NCI-H510A (cell line): ENCODE results near the gene GNB3.

Experiments
- DNase-seq: peaks from one replicate; lab custom pipeline; 2025; lab: John Stamatoyannopoulos, UW

The GNB3 gene

GRCh38 chr12:6837370-6838060 lies 3.2 kb upstream of the GNB3 start:
- no peak for DNase-seq

DNA sequence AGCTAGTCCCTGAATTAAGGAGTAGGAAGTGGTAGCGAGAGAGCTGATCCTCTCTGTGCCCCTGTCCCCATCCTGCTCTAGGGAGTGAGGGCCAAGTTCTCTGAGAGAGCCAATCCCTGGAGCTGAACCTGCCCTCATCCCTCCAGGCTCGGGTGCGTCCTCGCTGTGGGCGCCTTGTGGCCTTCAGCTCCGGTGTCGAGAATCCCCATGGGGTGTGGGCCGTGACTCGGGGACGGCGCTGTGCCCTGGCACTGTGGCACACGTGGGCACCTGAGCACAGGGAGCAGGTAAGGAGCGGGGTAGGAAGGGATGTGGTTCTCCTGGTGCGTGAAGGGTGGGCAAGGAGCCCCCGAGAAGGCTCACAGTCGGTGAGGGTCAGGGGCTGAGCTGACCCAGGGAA lies 1.9 kb upstream of the GNB3 start:
- DNase-seq: no peak

GRCh38 chr12:6839482-6840201 lies 1.1 kb upstream of the GNB3 start:
- peak; percentile 57 for DNase-seq

GRCh38 chr12:6840330-6840729 lies 395 bp upstream of the GNB3 start:
- DNase-seq: no peak

GRCh38 chr12:6842075-6842474 lies 1.4 kb downstream of the GNB3 start:
- DNase-seq: no peak

DNA sequence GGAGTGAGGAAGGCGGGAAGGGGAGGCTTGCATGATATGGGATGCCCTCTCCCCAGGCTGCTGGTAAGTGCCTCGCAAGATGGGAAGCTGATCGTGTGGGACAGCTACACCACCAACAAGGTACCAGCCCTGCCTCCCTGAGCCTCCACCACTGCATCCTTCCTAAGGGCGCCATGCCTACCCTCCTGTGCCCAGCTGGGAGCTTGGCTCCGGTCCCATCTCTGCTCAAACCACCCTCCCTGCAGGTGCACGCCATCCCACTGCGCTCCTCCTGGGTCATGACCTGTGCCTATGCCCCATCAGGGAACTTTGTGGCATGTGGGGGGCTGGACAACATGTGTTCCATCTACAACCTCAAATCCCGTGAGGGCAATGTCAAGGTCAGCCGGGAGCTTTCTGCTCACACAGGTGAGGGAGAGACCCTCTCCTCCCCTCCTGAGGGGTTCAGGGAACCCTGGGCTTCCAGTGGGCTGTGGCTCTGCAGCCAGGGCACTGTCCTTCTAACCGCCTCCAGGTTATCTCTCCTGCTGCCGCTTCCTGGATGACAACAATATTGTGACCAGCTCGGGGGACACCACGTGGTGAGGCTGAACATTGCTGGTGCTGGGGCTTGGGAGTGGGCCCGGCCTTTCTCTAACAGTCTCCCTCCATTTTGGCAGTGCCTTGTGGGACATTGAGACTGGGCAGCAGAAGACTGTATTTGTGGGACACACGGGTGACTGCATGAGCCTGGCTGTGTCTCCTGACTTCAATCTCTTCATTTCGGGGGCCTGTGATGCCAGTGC lies 2.6 kb downstream of the GNB3 start:
- DNase-seq: no peak

DNA sequence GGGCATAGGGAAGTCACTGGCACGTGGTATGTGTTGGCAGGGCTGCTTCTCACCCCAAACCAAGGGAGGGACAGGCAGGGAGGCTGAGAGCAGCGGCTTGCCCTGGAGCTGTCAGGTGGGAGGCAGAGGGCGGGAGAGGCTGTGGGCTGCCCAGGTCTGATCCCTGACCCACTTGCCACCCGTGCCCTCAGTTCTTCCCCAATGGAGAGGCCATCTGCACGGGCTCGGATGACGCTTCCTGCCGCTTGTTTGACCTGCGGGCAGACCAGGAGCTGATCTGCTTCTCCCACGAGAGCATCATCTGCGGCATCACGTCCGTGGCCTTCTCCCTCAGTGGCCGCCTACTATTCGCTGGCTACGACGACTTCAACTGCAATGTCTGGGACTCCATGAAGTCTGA lies 4.7 kb downstream of the GNB3 start:
- DNase-seq: no peak

DNA sequence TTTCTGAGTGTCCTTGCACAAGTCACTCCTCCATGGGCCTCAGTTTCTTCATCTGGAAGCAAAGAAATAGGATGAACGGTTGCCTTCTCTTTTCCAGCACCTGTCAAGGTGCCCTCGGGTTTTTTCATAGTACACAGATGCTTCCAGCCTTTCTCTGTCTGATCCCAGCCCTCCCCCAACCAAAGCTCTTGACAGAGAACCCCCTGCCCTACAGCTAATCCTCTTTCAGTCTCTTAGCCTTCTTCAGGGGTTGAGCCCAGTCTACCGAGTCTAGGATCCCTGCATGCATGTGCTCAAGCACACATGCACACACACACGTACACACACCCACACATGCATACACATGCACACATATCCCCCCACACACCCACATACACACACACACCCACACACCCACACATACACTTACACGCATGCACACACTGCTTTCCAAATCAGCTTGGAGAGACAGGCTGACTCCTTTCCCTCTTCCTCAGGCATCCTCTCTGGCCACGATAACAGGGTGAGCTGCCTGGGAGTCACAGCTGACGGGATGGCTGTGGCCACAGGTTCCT lies 5.7 kb downstream of the GNB3 start:
- DNase-seq: no peak

DNA sequence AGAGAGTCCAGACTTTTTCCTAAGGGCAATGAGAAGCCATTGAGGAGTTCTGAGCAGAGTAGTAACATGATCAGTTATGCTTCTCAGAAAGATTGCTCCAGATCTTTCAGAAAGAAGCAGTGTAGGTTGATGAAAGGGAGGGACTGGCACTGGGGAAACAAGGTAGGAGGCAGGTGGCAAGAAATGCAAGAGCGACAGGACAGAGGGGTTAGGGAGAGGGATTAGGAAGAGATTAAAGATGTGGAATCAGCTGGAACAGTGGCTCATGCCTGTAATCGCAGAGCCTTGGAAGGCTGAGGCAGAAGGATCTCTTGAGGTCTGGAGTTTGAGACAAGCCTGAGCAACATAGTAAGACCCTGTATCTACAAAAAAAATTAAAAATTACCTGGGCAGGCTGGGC lies 7.0 kb downstream of the GNB3 start:
- no peak for DNase-seq

DNA sequence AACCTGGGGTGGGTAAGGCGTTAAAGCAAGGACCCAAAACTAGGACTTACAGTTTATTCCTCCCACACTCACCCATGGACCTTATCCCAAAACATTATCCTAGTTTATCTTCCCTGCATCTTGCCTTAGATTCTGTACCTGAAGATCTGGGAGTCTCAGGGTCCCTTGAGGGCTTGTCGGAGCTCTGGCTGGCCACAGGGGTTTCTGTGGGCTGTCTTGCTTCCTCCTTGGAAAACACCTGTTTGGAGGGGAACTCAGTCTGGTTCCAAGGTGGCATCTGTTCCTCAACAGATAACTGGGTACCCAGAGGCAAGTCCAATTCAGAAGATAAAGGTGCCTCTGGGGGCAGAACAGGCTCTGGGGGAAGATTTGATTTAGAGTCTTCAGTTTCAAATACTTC lies 8.7 kb downstream of the GNB3 start:
- DNase-seq: no peak

- DNase-seq: no peak
These were observed 9.3 kb downstream of the GNB3 start for GRCh38 chr12:6849976-6850560.

GRCh38 chr12:6850796-6851152 lies 10.0 kb downstream of the GNB3 start:
- DNase-seq: no peak

GRCh38 chr12:6851153-6851920 lies 10.6 kb downstream of the GNB3 start, which contains the start of gene CDCA3:
CDCA3 (minus strand) TSS chr12:6851286; CDS start chr12:6850952, 334 bp downstream.
- peak; percentile 81 for DNase-seq

GRCh38 chr12:6851921-6852650 lies 11.4 kb downstream of the GNB3 start, which contains the start of gene USP5:
USP5 (plus strand) TSS chr12:6852150; CDS start chr12:6852180, 30 bp downstream.
- peak; percentile 95 for DNase-seq

DNA sequence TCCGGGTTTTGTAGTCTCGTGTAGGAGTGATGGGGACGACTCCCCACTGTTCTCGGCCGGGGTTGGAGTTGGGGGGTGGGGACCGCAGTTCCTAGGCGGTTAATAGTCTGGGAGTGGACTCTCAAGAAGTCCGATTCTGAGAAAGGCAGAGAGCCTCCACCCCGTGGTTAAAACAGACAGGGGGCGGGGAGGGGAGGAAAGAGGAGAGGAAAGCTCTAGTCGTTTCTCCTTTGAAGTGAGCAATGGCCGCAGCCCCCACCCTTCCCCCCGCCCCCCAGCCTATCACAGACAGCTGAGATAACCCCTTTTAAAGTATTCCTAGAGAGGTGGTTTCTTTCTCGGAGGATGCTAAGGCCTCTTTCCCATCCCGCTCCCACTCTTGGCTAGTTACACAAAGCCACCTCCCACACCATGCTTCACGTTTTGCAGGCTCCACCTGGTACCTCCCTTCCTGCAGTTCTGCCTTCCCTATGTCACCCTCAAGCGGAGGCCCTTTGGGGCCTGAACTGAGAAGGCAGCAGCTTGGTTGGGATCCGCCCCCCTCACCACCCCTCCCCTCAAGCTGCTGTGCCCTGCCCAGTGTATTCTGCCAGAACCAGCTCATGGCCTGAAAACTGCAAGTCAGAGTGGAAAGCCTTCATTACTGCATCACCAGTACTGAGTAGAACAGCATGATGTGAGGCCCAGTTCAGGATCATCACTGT lies 12.1 kb downstream of the GNB3 start:
- no peak for DNase-seq

GRCh38 chr12:6853626-6854025 lies 12.9 kb downstream of the GNB3 start:
- DNase-seq: no peak

DNA sequence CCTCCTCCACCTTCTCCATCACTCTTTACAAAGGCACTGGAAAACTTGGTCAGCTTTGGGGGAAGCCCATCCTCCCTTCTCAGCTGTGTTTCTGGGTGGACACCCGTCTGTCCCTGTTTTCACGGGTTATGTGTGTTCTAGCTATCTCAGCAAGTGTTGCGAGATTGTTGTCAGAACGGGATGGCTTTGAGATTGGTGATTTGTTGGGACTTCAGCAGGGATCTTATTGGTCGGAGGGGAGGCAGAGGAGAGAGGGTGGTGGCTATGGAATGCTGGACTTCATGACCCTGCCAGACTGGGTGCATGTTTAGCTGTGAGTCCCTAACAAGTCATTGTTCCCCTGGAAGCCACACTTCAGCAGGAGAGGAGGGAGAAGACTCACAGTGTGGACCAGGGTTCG lies 13.3 kb downstream of the GNB3 start:
- no peak for DNase-seq

DNA sequence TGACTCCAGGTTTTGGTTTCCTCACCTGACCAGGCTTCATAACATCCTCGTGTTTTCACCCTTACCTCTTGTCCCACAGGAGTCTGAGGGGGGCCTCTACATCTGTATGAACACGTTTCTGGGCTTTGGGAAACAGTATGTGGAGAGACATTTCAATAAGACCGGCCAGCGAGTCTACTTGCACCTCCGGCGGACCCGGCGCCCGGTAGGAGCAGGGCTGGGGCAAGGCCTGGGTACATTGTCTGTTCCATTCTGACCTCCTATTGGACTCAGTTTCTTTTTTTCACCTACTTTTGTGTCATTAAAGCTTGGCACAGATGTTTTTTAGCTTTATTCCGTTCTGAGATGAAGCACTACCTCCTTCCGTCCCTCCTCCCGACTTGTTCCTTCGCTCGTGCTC lies 14.6 kb downstream of the GNB3 start:
- DNase-seq: no peak

DNA sequence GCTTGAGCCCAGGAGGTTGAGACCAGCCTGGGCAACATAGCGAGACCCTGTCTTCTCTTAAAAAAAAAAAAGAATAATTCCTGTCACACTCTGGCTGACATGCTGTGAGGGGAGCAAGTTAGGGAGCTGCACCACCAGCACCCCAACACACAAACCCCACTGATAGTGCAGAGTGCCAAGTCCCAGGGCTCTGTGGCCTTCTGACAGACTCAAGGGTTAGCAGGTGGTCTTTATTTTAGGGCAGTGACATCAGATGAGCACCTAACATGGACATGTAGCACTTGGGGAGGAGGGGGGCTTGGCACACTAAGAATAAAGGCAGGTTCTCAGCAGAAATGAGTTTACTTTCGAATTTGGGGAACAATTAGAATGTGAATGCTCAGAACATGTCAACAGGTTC lies 18.1 kb downstream of the GNB3 start:
- no peak for DNase-seq

- DNase-seq: no peak
These were observed 19.4 kb downstream of the GNB3 start for GRCh38 chr12:6860116-6860515.
